ENCODE results near the gene NLRP5. TPM values are rescaled to one million over a fixed set of nuclear protein-coding genes. Genes with fewer than 3 reads are reported as not detected.
"Not testable (repeated sequence)": the region's sequence is repeated elsewhere in the genome, so short reads cannot be mapped to it uniquely, and the experiment has no call there.

NLRP5 gene
- total and polyA plus RNA-seq, 5 donors, result not detected

DNA sequence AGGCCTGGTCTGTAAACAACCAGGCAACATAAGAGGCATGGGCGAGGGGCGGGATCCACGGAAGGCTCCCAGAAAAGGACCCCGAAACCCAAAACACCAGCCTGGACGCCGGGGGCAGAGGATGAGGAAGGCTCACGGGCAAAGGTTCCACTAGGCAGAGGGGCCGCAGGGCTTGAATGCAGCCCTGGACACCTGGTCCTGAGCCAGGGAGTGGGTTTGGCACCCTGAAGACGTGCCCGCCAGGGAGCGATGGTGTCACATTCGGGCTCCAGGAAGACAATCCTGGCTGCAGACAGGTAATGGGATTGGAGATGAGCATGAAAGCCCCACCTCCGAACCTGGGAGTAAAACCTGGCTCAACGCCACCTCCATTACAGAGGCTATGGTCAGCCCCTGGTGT lies 102.8 kb downstream of the NLRP5 start:
- DNase-seq, result no peak
- H3K4me1 ChIP-seq (ENCODE audit: control insufficient read depth, insufficient read depth, low read length), result peaks cover 3% of the 10 kb centered on the region
- no peak for ATAC-seq
- H3K4me3 ChIP-seq (ENCODE audit: low read length), result no peak overlapping the region
- no peaks in the 10 kb centered on the region for H3K9me3 ChIP-seq (ENCODE audit: control insufficient read depth, low read length)
- no peaks in the 10 kb centered on the region for H3K27me3 ChIP-seq (ENCODE audit: control insufficient read depth, insufficient read depth)
- WGBS, result 83% methylated on average over 14 of the region's 14 CpGs
- H3K27ac ChIP-seq (ENCODE audit: low read length), result no peak overlapping the region
- intact Hi-C loops (cut with DNase I), result no loop called here

DNA sequence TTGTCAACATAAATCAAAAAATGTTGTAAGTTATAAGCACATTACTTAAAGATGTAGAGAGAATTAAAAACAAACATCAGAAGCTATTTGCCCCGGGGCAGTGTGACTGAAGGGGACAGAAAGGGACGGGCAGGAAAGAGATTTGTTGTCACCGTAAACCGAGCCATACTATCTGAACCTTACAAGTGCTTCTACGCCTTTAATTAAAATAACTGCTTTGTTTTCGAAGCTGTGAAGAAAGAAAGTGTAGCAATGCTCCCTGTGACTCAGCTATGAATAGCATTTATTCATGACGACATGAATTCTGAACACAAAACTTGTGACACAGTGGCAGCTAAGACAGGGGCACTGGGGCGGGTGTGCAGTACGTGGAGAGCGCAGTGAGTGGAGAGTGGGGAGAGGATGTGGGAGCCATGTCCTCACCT lies 104.5 kb downstream of the NLRP5 start:
- peak in 1 of 3 donors; percentile 53 for DNase-seq
- H3K4me3 ChIP-seq (ENCODE audit: low read length), result no peak overlapping the region
- peak; percentile 27 to 42 for ATAC-seq

DNA sequence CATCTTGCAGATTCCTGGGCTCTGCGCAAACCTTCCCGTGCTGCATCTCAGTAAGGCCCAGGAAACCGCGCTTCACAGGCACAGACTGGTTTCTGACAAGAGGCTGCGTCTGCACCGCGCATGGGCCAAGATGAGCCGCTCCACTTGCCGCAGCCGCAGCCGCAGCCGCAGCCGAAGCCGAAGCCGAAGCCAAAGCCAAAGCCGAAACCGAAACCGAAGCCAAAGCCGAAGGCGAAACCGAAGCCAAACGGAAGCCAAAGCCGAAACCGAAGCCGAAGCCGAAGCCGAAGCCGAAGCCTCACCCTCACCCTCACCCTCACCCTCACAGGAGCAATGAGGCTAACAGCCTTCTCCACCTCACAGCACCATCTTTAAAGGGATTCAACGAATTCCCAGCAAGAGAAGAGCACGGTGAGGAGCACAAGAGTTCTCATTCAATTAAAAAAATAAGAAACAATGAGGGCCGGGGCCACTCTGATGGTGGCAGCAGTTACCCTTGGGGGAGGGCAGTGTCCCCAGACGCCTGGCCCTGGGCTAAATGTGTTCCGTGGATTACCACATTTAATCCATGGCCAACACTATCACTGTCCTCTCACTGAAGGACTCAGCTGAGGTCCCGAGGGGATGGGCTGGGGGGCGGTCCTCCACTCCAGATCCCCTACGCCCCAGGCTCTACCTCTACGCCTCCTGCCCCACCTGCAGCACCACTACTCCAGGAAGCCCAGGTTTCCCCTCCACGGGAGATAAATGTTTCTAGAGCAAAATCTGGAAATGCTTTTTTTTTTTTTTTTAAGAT lies 105.4 kb downstream of the NLRP5 start:
- no peak for ATAC-seq
- H3K4me3 ChIP-seq (ENCODE audit: low read length), result no peak overlapping the region
- intact Hi-C loops (cut with DNase I), result no loop called here

More for the DNA sequence above, 104.5 kb downstream of the NLRP5 start:
- Histone ChIP-seq H3K4me1 (ENCODE audit: control insufficient read depth, insufficient read depth, low read length) (peaks cover 3% of the 10 kb centered on the region), H3K9me3 (ENCODE audit: control insufficient read depth, low read length) (no peaks in the 10 kb centered on the region), H3K27ac (ENCODE audit: low read length) (peak overlapping the region; percentile 71), H3K27me3 (ENCODE audit: control insufficient read depth, insufficient read depth) (no peaks in the 10 kb centered on the region)
- 57% methylated on average over 10 of the region's 10 CpGs for WGBS
- intact Hi-C loops (cut with DNase I), result no loop called here

DNA sequence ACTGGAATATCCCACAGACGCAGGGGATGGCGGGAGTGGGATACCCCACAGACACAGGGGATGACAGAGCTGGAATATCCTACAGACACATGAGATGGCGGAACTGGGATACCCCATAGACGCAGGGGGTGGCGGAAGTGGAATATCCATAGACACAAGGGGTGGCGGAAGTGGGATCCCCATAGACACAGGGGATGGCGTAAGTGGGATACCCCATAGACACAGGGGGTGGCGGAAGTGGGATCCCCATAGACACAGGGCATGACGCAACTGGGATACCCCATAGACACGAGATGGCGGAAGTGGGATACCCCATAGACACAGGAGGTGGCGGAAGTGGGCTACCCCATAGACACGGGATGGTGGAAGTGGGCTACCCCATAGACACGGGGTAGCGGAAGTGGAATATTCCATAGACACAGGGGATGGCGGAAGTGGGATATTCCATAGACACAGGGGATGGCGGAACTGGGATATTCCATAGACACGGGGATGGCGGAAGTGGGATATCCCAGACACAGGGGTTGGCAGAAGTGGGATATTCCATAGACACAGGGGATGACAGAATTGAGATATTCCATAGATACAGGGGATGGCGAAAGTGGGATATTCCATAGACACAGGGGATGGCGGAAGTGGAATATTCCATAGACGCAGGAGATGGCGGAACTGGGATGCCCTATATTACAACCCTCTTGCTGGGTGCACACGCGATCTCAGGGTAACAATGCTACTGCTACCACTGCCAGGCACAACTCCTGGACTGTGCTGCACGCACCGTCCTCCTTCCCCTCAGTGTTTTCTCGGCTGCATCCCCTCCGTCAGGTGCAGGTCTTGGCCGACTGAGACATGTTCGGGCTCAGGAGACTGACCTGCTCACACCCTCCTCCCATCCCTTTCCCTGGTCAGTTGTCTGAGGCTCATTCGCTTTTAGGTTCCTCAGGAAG lies 106.4 kb downstream of the NLRP5 start:
- Histone ChIP-seq H3K4me1 (ENCODE audit: control insufficient read depth, insufficient read depth, low read length) (peaks cover 8% of the 10 kb centered on the region), H3K4me3 (ENCODE audit: low read length) (no peak overlapping the region), H3K9me3 (ENCODE audit: control insufficient read depth, low read length) (no peaks in the 10 kb centered on the region), H3K27me3 (ENCODE audit: control insufficient read depth, insufficient read depth) (no peaks in the 10 kb centered on the region), H3K27ac (ENCODE audit: low read length) (no peak overlapping the region)
- ATAC-seq (no peak), DNase-seq (peak in 1 of 3 donors; percentile 4)
- intact Hi-C loops (cut with DNase I), result no loop called here
- WGBS, result 98% methylated on average over 32 of the region's 32 CpGs

More for the DNA sequence above, 105.4 kb downstream of the NLRP5 start:
- H3K9me3 ChIP-seq (ENCODE audit: control insufficient read depth, low read length), result no peaks in the 10 kb centered on the region
- H3K27ac ChIP-seq (ENCODE audit: low read length), result no peak overlapping the region
- H3K4me1 ChIP-seq (ENCODE audit: control insufficient read depth, insufficient read depth, low read length), result peaks cover 7% of the 10 kb centered on the region
- 82% methylated on average over 38 of the region's 38 CpGs for WGBS
- peak in 2 of 3 donors; percentile 7 to 39 for DNase-seq
- H3K27me3 ChIP-seq (ENCODE audit: control insufficient read depth, insufficient read depth), result no peaks in the 10 kb centered on the region

DNA sequence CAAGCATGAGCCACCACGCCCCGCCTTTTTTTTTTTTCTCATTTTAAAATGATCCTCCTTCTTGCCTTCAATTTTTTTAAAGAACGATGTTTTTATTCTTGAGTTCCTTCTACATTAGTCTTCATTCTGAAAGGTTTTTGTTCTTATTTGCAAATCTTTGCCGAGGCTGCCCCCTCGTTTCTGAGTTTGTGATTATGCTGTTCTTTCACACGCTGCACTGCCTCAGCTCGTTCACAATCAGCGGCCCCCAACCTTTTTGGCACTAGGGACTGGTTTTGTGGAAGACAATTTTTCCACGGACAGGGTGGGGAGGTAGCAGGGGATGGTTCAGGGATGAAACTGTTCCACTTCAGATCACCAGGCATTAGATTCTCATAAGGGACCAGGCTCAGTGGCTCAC lies 107.9 kb downstream of the NLRP5 start:
- WGBS, result 81% methylated on average over 9 of the region's 9 CpGs
- ATAC-seq, result no peak
- H3K9me3 ChIP-seq (ENCODE audit: control insufficient read depth, low read length), result no peaks in the 10 kb centered on the region
- no peak overlapping the region for H3K27ac ChIP-seq (ENCODE audit: low read length)
- DNase-seq, result no peak
- H3K27me3 ChIP-seq (ENCODE audit: control insufficient read depth, insufficient read depth), result no peaks in the 10 kb centered on the region
- H3K4me1 ChIP-seq (ENCODE audit: control insufficient read depth, insufficient read depth, low read length), result peaks cover 8% of the 10 kb centered on the region
- H3K4me3 ChIP-seq (ENCODE audit: low read length), result no peak overlapping the region
- intact Hi-C loops (cut with DNase I), result no loop called here

DNA sequence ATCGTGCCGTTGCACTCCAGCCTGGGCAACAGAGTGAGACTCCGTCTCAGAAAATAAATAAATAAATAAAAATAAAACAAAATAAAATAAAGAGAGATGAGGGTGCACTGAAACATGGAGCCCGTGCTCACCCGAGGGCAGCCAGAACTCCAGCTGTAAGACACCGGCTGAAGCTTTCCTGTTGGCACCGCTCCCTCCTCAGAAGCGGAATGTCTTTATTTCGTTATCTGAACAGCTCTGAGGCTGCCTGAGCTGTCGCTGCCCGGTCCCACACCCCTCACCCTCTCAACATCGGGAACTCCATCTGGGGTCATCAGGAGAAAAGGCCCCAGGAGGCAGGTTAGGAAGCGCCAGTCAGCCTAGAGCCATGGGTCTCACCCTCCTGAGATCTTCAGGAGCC lies 110.1 kb downstream of the NLRP5 start:
- H3K27ac ChIP-seq (ENCODE audit: low read length), result no peak overlapping the region
- peaks cover 6% of the 10 kb centered on the region for H3K4me1 ChIP-seq (ENCODE audit: control insufficient read depth, insufficient read depth, low read length)
- intact Hi-C loops (cut with DNase I), result no loop called here
- 50% methylated on average over 13 of the region's 13 CpGs for WGBS
- no peaks in the 10 kb centered on the region for H3K9me3 ChIP-seq (ENCODE audit: control insufficient read depth, low read length)
- ATAC-seq (peak; percentile 41 to 48), DNase-seq (no peak)
- H3K4me3 ChIP-seq (ENCODE audit: low read length), result no peak overlapping the region
- H3K27me3 ChIP-seq (ENCODE audit: control insufficient read depth, insufficient read depth), result no peaks in the 10 kb centered on the region

DNA sequence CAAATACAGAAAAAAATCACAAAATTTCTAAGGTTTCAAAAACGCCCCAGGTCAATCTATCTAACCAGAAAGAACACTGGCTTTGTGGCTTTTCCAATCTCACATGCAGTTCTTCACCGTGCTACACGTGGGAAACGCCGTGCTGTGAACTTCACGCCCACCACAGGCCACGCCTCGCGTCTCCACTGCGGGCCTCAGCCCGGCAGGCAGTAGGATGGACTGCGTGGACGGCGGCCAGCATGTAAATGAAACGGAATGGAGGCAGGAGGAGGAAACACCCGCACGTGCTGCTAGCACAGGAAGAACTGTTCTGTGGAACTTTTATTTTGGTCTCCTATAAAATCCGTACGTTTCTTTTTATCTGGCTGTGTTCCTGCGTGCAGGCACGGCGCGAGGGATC lies 110.7 kb downstream of the NLRP5 start:
- DNase-seq (peak in 2 of 3 donors; percentile 79 to 83), ATAC-seq (peak in 1 of 2 donors; percentile 37)
- no peaks in the 10 kb centered on the region for H3K27me3 ChIP-seq (ENCODE audit: control insufficient read depth, insufficient read depth)
- no peak overlapping the region for H3K27ac ChIP-seq (ENCODE audit: low read length)
- intact Hi-C loops (cut with DNase I), result no loop called here
- H3K9me3 ChIP-seq (ENCODE audit: control insufficient read depth, low read length), result no peaks in the 10 kb centered on the region
- H3K4me1 ChIP-seq (ENCODE audit: control insufficient read depth, insufficient read depth, low read length), result peaks cover 4% of the 10 kb centered on the region
- no peak overlapping the region for H3K4me3 ChIP-seq (ENCODE audit: low read length)
- WGBS, result 63% methylated on average over 23 of the region's 23 CpGs

DNA sequence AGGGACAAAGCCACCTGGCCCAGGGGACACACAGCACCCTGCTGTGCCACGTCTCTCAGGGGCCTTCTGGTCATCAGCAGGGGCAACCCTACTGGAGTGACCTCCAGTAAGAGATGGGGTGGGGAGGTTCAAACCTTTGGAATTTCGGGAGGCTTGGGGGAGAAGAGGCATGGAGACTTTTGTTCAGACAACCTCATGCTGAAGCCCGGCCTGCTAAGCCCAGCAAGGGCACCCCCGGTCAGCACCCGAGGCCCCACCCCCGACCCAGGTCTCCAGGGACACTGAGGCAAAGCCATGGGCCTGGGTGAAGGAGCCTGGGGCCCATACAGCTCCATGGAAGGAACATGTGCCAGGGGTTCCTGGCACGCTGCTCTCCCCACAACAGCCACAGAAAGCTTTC lies 111.2 kb downstream of the NLRP5 start:
- Histone ChIP-seq H3K27ac (ENCODE audit: low read length) (no peak overlapping the region), H3K4me3 (ENCODE audit: low read length) (no peak overlapping the region), H3K27me3 (ENCODE audit: control insufficient read depth, insufficient read depth) (no peaks in the 10 kb centered on the region), H3K9me3 (ENCODE audit: control insufficient read depth, low read length) (no peaks in the 10 kb centered on the region), H3K4me1 (ENCODE audit: control insufficient read depth, insufficient read depth, low read length) (peaks cover 4% of the 10 kb centered on the region)
- WGBS, result 82% methylated on average over 7 of the region's 7 CpGs
- ATAC-seq, result no peak
- intact Hi-C loops (cut with DNase I), result no loop called here
- no peak for DNase-seq

DNA sequence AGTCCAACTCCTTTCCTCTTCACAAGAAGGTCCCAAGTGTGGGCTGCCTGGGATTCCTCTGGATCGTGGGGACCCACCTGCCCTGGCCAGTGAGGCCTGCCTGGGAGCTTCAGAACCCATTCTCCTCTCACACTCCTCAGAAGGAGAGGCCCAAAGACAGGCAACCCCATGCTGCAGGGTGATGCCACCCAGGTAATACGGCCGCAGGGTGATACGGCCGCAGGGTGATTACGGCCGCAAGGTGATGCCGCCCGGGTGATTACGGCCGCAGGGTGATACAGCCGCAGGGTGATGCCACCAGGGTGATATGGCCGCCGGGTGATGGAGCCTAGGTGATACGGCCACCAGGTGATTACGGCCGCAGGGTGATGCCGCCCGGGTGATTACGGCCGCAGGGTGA lies 111.7 kb downstream of the NLRP5 start:
- H3K27me3 ChIP-seq (ENCODE audit: control insufficient read depth, insufficient read depth); H3K4me3 ChIP-seq (ENCODE audit: low read length); H3K9me3 ChIP-seq (ENCODE audit: control insufficient read depth, low read length); H3K27ac ChIP-seq (ENCODE audit: low read length); H3K4me1 ChIP-seq (ENCODE audit: control insufficient read depth, insufficient read depth, low read length); ATAC-seq; intact Hi-C loops (cut with DNase I): not testable (repeated sequence)
- DNase-seq, result peak in 1 of 3 donors; percentile 33
- 96% methylated on average over 20 of the region's 21 CpGs for WGBS

DNA sequence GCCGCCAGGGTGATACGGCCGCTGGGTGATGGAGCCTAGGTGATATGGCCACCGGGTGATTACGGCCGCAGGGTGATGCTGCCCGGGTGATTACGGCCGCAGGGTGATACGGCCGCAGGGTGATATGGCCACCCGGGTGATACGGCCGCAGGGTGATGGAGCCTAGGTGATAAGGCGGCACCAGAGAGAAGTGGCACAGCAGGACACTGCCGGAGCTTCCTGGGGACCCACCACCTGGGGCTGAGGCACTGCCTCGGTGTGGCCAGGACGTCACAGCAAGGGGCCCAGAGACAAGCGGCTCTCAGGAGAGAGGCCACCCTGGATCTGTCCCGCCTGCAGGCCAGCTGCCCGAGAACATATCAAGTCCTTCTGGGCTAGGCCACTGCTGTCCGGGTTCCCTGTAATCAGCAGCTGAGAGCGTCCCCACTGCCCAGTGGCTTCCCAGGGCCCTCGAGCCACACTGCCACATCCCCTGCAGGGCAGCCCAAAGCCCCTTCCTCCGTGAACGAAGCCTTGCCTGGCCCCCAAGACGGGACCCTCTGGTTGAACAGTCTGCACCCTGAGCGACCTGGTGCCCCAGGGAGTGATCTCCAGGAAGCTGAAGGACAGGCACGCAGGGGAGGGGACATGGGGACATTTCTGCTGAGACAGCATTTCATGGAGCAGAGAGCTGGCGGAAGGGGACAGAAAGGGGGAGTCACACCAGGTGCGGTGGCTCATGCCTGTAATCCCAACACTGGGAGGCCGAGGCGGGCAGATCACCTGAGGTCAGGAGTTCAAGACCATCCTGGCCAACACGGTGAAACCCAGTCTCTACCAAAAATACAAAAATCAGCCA lies 112.4 kb downstream of the NLRP5 start:
- no peak overlapping the region for H3K4me3 ChIP-seq (ENCODE audit: low read length)
- H3K27me3 ChIP-seq (ENCODE audit: control insufficient read depth, insufficient read depth), result no peaks in the 10 kb centered on the region
- intact Hi-C loops (cut with DNase I), result no loop called here
- ATAC-seq (peak in 1 of 2 donors; percentile 7), DNase-seq (peak in 2 of 3 donors; percentile 23 to 29)
- no peaks in the 10 kb centered on the region for H3K9me3 ChIP-seq (ENCODE audit: control insufficient read depth, low read length)
- 95% methylated on average over 33 of the region's 34 CpGs for WGBS
- H3K27ac ChIP-seq (ENCODE audit: low read length), result no peak overlapping the region
- peaks cover 4% of the 10 kb centered on the region for H3K4me1 ChIP-seq (ENCODE audit: control insufficient read depth, insufficient read depth, low read length)
